ENCODE results near the gene KMT2D. TPM values are rescaled to one million over a fixed set of nuclear protein-coding genes. Genes with fewer than 3 reads are reported as not detected.
"Not testable (repeated sequence)": the region's sequence is repeated elsewhere in the genome, so short reads cannot be mapped to it uniquely, and the experiment has no call there.

Gene KMT2D
- total RNA-seq, 1 donor from 2014 or later, result 136 TPM

DNA sequence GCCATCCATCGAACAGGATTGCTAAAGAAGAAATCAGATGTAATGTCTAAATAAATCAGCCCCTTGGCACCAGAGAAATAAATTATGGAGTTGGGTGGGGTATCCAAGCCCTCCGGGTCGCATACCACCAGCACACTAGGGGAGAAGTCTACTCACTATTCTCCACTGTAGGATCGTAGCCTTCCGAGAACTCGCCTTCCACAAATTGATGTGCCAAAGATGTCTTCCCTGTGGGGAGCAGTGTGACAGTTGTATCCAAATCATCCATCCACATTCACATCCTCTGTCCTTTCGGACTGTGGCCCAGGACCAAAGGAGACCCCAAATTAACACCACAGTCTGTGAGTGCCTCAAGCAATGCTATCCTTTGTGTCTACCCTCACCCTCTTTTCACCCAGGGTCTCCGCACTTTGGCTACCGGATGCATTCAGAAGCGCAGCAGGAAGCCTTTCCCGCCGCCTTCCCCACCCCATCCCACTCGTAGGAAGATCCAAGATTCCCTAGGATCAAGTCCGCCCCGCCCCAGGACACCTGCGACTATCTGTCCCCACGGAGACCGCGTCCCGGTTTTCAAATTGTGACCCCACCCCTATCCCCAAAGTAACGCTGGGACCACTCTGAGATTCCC lies 8.4 kb upstream of the KMT2D start:
- peaks cover 7% of the 10 kb centered on the region for H3K36me3 Mint-ChIP-seq (ENCODE audit: low read depth)
- DNase-seq, result no peak
- intact Hi-C loops (cut with micrococcal nuclease), result loop anchor here (1.0 to 10.0 kb wide), 2 partner anchors 165 to 276 kb away; partner anchors contain the start of gene DNAJC22
- H3K27me3 Mint-ChIP-seq, result no peaks in the 10 kb centered on the region
- POLR2A ChIA-PET, result interaction anchor here (0.9 to 1.5 kb wide), 12 partner anchors 9 to 298 kb away, joined by 3 to 34 read pairs (median 4); partner anchors contain the start of genes KMT2D, LMBR1L, SPATS2 and TUBA1A
- CTCF ChIA-PET, result interaction anchor here (1.0 to 1.5 kb wide), 6 partner anchors 20 to 166 kb away, joined by 3 to 19 read pairs (median 6); partner anchors contain the start of genes DHH and TUBA1B
- no peak for ATAC-seq (ENCODE audit: low read depth)
- TF ChIP-seq, protein P1, sequence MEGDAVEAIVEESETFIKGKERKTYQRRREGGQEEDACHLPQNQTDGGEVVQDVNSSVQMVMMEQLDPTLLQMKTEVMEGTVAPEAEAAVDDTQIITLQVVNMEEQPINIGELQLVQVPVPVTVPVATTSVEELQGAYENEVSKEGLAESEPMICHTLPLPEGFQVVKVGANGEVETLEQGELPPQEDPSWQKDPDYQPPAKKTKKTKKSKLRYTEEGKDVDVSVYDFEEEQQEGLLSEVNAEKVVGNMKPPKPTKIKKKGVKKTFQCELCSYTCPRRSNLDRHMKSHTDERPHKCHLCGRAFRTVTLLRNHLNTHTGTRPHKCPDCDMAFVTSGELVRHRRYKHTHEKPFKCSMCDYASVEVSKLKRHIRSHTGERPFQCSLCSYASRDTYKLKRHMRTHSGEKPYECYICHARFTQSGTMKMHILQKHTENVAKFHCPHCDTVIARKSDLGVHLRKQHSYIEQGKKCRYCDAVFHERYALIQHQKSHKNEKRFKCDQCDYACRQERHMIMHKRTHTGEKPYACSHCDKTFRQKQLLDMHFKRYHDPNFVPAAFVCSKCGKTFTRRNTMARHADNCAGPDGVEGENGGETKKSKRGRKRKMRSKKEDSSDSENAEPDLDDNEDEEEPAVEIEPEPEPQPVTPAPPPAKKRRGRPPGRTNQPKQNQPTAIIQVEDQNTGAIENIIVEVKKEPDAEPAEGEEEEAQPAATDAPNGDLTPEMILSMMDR (IDR thresholded peaks at IDR 0.05), result no peak
- H3K27ac Mint-ChIP-seq, result peak overlapping the region; percentile 93
- peak overlapping the region; percentile 99 for H3K4me3 Mint-ChIP-seq
- peaks cover 17% of the 10 kb centered on the region for H3K4me1 Mint-ChIP-seq
- H3K9me3 Mint-ChIP-seq, result no peaks in the 10 kb centered on the region

DNA sequence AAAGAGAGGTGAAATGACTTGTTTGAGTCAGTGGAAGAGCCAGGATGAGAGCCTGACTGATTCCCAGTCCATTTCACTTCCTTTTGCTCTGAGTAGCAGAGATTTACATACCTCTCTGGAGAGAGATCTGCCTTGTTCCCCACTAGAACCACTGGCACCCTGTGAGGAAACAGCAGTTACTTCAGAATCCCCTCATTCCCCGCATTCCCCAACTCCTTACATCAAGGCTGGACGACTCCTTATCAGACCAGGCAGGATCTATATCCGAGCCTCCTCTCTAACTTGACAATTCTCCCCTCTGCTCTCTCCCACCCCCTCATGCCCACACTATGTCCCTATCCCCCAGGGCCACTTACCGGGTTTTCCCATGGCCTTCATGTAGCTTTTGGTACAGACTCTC lies 5.5 kb upstream of the KMT2D start:
- ChIA-PET POLR2A (interaction anchor here (1.0 to 2.3 kb wide), 2 partner anchors 22 to 65 kb away, joined by 3 to 5 read pairs; partner anchors contain the start of gene TUBA1B), CTCF (interaction anchor here (1.5 to 6.7 kb wide), 4 partner anchors 22 to 169 kb away, joined by 3 to 79 read pairs (median 22); partner anchors contain the start of genes DHH and TUBA1B)
- TF ChIP-seq, protein P1 (IDR thresholded peaks at IDR 0.05), result no peak
- Mint-ChIP-seq H3K27ac (no peak overlapping the region), H3K27me3 (no peaks in the 10 kb centered on the region), H3K4me1 (peaks cover 24% of the 10 kb centered on the region), H3K36me3 (ENCODE audit: low read depth) (peaks cover 8% of the 10 kb centered on the region), H3K4me3 (no peak overlapping the region), H3K9me3 (no peaks in the 10 kb centered on the region)
- intact Hi-C loops (cut with micrococcal nuclease), result loop anchor here (10.0 kb wide), 1 partner anchor 279 kb away; the partner anchor contains the start of gene DNAJC22
- ATAC-seq (ENCODE audit: low read depth) (no peak), DNase-seq (no peak)

GRCh38 chr12:49064767-49065152 lies 4.2 kb upstream of the KMT2D start:
- Mint-ChIP-seq H3K27ac (no peak overlapping the region), H3K4me3 (no peak overlapping the region), H3K36me3 (ENCODE audit: low read depth) (peaks cover 11% of the 10 kb centered on the region), H3K9me3 (no peaks in the 10 kb centered on the region), H3K4me1 (peaks cover 19% of the 10 kb centered on the region), H3K27me3 (no peaks in the 10 kb centered on the region)
- ChIA-PET POLR2A (interaction anchor here (0.8 to 3.1 kb wide), 5 partner anchors 27 to 170 kb away, joined by 3 to 11 read pairs (median 8); partner anchors contain the start of genes LMBR1L, TUBA1A and TUBA1B), CTCF (interaction anchor here (0.8 to 6.7 kb wide), 18 partner anchors 9 to 233 kb away, joined by 3 to 79 read pairs (median 4); partner anchors contain the start of genes DHH and TUBA1B)
- intact Hi-C loops (cut with micrococcal nuclease), result loop anchor here (1.0 to 10.0 kb wide), 5 partner anchors 24 to 280 kb away; partner anchors contain the start of gene DNAJC22
- TF ChIP-seq, protein P1 (IDR thresholded peaks at IDR 0.05), result no peak
- no peak for ATAC-seq (ENCODE audit: low read depth)
- DNase-seq, result no peak

GRCh38 chr12:49061916-49062315 lies 1.3 kb upstream of the KMT2D start:
- H3K9me3 Mint-ChIP-seq, result not testable (repeated sequence)

GRCh38 chr12:49061157-49061650 lies 610 bp upstream of the KMT2D start:
- H3K36me3 Mint-ChIP-seq (ENCODE audit: low read depth), result peaks cover 10% of the 10 kb centered on the region
- no peaks in the 10 kb centered on the region for H3K9me3 Mint-ChIP-seq
- peaks cover 43% of the 10 kb centered on the region for H3K4me1 Mint-ChIP-seq
- DNase-seq, result no peak
- H3K27ac Mint-ChIP-seq, result peak overlapping the region; percentile 97
- intact Hi-C loops (cut with micrococcal nuclease), result loop anchor here (2.0 to 10.0 kb wide), 4 partner anchors 50 to 284 kb away; partner anchors contain the start of genes DDN, DNAJC22, LMBR1L and TUBA1A
- H3K4me3 Mint-ChIP-seq, result peak overlapping the region; percentile 97
- ATAC-seq (ENCODE audit: low read depth), result peak; percentile 0
- ChIA-PET CTCF (interaction anchor here (4.3 kb wide), 1 partner anchor 38 kb away, joined by 55 read pairs; no protein-coding TSS in a partner anchor), POLR2A (interaction anchor here (0.5 to 1.5 kb wide), 3 partner anchors 49 to 127 kb away, joined by 3 to 12 read pairs (median 4); partner anchors contain the start of gene TUBA1B)
- no peaks in the 10 kb centered on the region for H3K27me3 Mint-ChIP-seq
- TF ChIP-seq, protein P1 (IDR thresholded peaks at IDR 0.05), result no peak

More at GRCh38 chr12:49061916-49062315, 1.3 kb upstream of the KMT2D start:
- peaks cover 36% of the 10 kb centered on the region for H3K4me1 Mint-ChIP-seq
- POLR2A ChIA-PET; H3K27ac Mint-ChIP-seq; H3K27me3 Mint-ChIP-seq; DNase-seq; ATAC-seq (ENCODE audit: low read depth): not testable (repeated sequence)
- H3K36me3 Mint-ChIP-seq (ENCODE audit: low read depth), result peaks cover 10% of the 10 kb centered on the region
- CTCF ChIA-PET, result interaction anchor here (4.3 to 6.7 kb wide), 2 partner anchors 32 to 38 kb away, joined by 55 to 79 read pairs; partner anchors contain the start of gene DHH
- intact Hi-C loops (cut with micrococcal nuclease), result loop anchor here (2.0 to 10.0 kb wide), 4 partner anchors 49 to 283 kb away; partner anchors contain the start of genes DDN, DNAJC22, LMBR1L and TUBA1A
- peak overlapping the region; percentile 97 for H3K4me3 Mint-ChIP-seq

Data from activated B cell treated with CpG ODN at 0.5 μM for 24 hours (primary cell).